C1 segment of cervical spinal cord (tissue), 14 donors: ENCODE results near the gene RAD1.
A peak's percentile ranks its signal among the peaks of the same experiment; 100 is the strongest.

Experiments used
- DNase-seq, 14 donors: peaks; one replicate each; lab custom pipeline; 2025; lab: John Stamatoyannopoulos, UW

The RAD1 gene

DNA sequence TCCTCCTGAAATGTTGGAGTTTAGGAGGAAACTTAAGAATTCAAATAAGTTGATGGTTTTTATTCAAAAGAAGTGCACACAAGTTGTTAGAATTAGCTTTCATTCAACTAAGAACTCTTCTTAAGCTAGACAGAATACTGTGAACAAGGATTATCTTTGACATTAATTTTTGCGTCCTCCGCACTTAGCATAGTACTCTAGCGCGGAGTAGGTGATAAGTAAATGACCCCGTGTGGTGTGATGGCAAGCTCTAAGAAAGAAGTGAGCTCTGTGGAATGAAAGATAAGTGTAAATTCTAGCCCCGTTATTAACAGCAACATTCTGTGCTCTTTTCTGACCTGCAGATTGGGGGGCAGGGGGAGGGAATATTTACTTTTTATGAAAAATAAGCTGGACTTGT is 1.2 kb upstream of the RAD1 start:
- DNase-seq = peak in 1 of 14 donors; percentile 5

DNA sequence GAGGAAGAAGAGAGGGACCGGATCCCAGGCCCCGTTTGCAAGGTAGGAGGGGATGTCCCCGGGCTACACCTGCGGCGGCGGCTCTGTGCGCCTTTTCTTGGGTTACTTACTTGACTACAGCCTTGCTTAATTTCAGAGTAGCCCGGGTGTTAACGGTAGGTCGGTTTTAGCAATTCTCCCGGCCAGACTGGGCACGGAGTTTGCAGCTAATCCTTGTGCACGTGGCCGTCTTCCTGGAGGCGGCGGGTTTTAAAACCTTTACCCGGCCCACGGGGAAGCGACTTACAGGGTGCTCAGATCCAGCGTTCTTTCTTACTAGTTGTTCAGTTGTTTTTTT is 520 bp upstream of the RAD1 start:
- no peak for DNase-seq

DNA sequence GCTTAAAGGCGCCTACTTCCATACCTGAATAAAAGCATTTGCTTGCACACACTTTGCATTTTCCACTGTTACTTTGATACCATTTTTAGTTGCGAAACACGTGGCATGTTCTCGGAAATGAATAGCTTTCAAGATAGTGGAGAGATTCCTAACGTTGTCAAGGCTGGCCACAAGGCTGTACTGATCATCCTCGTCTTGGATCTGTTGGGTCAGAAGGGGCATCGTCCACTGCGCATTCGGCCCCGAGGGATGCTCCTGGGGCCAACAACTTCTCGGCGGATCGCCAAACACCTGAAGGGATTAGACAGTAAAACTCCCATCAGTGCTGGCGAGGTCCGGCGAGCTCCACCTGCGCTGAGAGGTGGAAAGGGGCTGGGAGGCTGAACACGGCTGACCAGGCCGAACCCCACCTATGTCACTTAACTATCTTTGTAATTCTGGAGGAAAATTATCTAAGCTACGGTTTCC is 599 bp downstream of the RAD1 start:
- peak in 1 of 14 donors; percentile 58 for DNase-seq

DNA sequence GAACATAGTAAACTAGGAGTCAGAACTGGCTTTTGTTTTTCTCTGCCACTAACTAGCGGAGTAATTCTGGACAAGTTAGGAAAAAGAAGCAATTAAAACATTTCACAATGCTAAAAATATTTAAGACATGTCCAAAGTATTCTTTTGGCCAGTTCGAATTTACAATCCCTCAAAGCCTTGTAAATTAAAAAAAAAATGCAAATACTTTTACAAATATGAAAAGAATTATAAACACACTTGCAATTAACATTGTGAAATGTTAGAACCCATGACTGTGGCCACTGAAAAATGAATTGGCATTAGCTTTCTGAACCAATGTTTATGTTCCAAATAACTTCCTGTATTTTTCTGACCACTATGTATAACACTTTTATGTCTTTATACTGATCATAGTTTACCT is 2.2 kb downstream of the RAD1 start:
- DNase-seq = no peak

DNA sequence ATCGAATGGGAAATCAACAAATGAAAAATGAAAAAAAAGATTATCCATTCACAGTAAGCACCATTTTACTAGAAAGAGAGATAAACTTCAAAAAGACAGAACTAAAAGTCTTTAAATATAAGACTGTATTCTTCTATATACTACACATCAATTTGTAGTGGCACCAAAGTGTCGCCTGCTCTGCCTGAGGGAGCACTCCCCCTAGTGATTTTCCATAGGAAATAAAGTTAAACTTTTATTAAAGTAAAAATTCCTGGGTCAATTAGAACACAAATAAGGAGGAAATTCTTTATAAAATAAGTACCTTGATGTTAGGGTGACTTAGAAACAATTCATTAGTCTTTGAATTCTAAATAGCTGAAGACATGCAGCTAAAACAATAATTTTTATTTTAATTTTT is 9.7 kb downstream of the RAD1 start:
- DNase-seq = no peak

DNA sequence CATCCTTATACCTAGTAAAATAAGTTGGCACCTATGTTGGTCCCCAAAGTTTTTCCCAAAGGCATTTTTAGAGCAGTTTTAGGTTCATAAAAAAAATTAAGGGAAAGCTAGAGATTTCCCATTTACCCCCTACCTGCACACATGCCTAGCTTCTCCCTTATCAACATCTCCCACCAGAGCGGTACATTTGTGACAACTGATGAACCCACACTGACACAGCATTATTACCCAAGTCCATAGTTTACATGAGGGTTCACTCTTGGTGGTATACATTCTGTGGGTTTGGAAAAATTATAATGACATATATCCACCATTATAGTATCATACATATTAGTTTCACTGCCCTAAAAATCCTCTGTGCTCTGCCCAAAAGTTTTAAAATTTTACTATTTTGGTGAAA is 12.0 kb downstream of the RAD1 start:
- no peak for DNase-seq

DNA sequence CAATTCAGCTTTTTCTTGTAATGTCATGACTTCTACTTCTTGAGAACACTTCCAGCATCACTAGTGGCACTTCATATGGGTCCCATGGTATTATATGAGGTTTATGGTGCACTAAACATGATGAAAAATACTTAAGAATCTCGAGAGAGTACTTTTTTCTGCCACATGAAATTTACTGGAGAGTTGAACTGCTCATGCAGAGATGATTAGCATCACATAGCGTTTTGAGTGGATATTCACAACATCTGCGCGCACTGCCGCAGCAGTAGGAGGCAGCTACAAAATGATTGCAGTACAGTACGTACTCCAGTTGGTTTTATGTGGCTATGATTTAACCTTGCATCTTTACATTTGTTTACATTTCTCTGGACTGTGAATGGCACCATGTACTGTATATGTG is 14.7 kb downstream of the RAD1 start:
- DNase-seq = no peak

DNA sequence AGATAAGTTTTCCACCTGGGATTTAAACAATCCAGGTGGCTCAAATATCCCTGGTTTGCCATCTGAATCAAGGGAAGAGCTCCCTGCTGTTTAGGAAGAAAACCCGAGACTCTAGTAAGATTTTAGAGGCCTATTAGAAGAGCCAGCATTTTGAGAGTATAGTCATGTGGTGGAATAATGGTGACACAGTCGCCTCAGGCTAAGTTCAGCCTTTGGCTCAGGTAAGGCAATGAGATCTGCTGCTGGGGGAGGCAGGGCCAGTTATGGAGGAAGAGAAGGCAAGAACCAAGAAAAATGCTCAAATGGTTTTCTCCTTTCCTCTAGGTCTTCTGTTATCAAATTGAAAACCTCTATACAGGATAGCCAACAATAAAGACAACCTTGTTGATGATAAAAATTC is 16.2 kb downstream of the RAD1 start:
- DNase-seq = no peak

DNA sequence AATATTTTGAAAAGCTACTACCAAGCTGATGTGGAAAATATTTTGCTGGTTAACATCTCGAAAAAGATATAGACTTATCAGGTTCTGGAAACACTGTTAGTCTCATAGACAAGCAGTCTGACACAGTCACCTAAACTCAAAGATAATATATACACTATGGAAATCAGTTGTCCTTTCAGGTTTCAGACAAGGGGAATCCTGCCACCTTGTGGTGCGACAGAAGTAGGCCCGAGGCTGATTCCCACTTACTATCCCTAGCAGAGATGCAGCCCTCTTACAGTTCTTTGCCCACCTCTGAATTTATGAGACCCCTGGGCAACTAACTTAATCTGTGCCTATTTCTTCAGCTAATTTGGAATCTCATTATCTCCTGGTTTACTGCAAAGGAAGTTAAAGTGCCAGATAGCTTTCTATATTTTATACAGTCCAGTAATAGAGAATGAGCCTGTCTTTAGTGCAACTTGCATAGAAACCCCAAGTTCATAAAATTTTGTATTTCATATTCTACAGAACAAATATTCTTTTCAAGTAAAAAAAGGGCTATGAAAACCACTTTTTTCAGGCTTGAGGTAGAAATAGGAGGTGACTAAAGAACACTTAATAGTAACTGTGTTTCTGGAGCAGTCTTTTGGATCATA is 16.9 kb downstream of the RAD1 start:
- peak in 11 of 14 donors; percentile 1 to 58 (median 39) for DNase-seq

DNA sequence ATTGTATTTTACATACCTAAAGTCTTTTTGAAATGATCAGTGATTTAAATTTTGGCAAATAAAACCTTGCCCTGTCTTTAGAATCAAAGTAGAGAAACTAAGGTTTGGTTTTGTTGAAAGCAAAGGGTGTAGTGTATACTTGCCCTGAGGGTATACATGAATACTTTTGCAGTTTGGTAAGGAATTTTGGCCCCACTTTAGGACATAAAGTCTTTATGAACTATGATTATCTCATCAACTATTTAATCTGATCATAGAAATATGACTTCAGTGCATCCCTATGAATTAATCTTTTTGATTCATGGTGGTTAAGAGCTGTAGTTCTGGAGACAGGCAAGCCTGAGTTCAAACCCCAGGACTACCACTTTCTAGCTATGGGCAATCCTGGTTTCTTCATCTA is 17.7 kb downstream of the RAD1 start:
- DNase-seq = no peak

DNA sequence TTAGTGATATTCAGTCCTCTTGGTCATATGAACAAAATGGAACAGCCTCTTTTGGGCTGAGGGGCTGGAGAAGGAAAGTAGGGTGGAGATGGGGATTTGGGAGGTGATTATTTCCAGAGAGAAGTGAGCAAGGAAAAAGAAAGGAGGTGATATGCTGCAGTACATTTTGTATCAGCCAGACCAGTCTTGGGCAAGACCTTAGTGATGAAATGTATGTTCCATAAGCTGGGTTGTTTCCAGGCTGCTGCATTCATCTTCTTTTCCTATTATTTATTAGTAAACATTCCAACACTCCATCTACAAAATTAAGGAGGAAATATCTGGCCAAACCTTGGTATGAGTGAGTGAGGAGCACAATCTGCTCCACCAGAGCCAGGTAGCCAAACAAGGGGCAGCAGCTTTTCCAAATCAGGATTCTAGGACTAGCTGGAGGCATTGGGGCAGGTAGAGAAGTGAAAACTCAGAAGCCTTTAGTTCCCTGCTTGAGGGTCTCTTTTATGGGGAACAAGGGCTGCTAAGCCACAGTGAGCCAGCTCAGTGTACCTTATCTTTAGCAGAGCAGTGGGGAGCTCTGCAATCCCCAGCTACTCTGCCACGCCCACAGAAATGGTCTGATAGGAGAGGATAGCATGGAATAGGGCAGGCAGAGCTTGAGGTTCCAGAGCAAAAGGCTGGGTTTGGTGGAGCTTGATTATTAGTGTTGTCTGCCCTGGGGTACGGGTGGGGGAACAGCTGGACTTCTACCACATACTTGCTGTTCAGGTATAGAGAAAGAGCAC is 19.5 kb downstream of the RAD1 start:
- no peak for DNase-seq

DNA sequence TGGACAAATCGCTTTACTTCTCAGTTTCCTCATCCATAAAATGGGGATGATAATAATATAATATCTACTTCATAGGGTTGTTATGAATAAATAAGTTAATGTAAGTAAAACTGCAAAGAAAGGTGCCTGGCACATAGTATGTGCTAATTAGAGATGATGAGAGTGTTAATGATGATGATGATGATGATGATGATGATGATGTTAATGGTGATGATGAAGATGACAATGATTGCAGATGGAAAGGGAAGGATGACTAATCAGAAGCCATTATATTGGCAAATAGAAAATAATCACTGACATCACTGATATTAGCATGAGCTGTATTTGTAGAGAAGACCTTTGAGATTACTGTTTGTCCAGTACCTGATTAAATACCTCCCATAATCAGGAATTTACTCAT is 20.6 kb downstream of the RAD1 start:
- DNase-seq = no peak

DNA sequence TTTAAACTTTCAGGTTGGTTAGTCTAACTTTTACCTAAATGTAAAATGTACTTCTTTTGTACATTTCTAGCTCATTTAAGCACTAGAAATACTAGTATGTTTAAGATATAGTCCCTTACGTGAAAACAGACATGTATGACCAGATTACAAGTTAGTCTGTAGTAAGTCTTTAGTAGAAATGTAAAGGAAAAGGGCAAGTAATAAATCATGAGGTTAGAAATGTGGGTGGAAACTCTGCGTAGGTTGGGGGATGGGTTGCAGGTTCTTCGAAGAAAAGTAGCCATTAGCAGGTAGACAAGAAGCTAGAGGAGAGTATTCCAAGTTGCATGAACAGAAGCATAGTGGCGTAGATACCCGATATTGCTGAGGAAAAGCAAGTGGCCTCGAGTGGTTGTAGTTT is 22.9 kb downstream of the RAD1 start:
- no peak for DNase-seq

DNA sequence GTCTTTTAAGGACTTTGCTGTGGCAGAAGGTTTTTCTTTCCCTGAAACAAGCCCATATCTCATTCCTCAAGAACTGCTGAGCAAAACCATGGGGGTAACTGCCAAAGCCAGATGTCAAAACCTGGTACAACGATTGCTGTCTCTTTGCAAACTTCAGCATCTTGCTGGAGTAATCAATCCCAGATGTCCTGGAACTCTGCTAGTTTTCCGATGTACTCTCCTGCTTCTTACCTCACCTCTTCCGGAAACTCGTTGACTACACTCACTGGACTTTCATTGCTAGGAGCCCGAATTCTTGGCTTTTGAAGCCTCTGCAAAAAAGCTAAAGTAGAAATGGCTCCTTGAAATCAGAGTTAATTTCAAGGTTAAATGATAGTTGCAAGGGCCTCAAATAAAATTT is 23.3 kb downstream of the RAD1 start:
- DNase-seq = no peak

DNA sequence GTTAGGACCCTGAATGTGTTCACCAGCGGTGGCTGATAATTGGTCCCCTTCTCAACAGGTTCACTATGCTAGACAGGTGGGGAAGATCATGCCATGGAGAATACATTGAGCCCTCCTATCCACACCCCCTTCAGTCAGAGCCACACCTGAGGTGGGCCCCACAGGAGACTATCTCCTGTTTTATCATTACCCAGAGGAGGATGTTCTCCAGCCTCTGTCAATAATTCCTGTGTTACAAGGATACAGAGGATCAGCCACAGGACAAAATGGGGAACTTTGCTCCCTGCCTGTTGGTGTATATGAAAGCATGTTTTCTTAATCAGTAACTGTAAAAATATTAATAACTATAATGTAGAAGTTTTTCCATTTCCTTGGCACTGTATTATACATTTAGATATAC is 25.9 kb downstream of the RAD1 start:
- DNase-seq = no peak

DNA sequence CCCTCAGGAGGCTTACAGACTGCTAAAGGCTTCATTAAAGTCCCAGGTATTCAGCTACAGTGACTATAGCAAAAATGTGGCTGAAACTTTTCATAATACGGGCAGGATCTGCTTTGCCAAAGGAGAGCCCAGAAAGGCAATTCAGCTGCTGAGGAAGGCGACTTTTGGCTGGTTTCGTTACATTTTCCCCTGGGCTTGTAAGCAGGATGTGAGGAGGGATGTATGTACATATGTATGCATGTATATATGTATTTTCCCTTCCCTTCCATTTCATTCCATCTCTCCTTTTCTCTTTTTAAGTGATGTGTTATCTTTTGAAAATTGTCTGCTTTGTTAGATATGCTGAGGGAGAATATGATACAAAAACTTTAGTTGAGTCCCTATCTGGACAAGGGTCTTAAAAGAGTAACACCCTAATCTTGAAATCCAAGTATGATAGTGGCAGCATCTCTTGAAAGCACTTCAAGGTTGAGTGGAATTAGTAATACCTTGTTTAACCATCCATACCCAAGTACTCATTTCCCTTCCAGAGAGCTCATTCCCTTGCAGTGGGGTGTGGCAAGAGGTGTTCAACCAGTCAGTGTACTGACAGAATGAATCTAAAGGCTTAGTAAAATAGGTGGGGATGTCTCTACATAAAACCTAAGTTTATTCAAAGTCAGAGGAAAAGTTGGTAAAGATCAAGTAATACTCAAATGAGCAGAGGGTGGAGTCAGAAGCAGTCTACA is 28.7 kb downstream of the RAD1 start:
- DNase-seq = no peak

DNA sequence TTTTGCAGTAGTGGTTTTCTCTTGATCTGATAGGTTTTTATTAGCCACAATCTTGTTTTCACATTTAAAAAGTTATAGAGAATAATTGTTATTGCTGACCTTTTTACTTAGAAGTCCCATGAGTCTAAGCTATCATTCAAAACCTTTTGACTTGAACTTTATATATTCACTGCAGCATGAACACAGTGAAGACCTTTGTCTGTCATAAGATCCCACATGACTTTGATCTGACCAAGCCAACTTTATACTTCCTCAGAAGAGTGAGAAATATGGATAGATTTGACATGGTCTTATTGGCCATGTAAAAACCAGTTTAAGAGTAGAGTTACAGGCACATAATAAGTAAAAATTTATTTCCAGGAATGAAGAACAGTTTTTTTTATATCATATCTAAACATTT is 34.1 kb downstream of the RAD1 start:
- DNase-seq = no peak

DNA sequence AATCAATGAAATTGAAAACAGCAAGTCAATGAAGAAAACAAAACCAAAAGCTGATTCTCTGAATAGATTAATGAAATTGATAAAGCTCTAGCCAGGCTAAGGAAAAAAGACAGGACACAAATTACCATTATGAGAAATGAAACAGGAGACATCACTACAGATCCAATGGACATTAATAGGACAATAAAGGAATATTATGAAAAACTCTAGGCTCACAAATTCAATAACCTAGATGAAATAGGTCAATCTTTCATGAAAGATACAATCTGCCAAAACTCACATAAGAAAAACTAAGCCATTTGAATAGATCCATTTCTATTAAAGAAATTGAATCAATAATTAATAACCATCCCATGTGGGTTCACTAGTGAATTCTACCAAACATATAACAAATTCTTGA is 39.0 kb downstream of the RAD1 start:
- DNase-seq = no peak

DNA sequence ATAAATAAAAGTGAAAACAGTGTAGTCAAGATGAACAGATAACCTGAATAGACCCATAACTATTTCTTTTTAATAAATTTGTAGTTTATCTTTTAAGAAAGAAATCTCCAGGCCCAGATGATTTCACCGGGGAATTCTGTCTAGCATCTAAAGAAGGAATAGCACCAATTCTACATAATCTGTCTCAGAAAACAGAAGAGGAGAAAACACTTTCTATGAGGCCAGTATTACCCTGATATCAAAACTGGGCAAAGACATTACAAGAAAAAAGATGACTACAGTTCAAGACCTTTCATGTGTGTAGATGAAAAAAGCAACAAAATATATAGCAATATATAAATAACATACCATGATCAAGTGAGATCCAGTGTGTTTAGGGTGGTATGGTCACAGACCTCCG is 44.9 kb downstream of the RAD1 start:
- no peak for DNase-seq

DNA sequence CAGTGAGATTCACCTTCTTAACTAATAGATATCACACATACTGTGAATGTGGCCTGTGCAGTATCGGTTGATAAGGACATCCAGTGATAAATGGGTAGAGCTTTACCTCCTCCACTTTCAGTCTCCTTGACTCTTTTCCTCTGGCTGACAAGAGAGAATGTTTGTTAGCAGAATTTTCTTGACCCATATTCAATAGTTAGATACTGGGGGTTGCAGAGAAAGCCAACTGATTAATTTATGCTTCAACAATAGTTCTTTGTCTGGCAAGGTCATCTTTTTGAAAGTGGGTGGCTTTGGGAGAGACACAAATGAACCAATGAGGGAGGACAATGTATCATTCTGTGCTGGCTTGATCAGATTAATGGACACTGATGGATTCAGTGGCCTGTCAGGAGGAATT is 46.0 kb downstream of the RAD1 start:
- peak in 2 of 14 donors; percentile 1 to 39 for DNase-seq

DNA sequence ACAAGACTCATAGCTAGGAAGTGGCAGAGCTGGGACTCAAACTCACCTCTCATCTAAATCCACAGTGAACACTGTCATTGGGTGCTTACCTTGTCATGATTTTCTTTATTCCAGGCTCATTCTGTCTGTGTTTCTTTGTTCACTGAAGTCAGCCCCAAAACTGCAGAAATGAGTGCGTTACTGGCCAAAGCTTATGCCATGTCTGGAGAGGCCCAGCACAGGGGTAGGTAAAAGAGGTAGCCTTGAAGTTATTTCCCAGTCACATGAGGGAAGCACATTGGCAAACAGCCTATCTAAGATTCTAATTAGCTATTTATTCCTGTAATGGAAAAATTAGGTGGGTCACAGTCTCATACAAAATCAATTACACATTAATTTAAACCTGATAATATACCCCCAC is 46.5 kb downstream of the RAD1 start:
- DNase-seq = peak in 2 of 14 donors; percentile 10 to 19

DNA sequence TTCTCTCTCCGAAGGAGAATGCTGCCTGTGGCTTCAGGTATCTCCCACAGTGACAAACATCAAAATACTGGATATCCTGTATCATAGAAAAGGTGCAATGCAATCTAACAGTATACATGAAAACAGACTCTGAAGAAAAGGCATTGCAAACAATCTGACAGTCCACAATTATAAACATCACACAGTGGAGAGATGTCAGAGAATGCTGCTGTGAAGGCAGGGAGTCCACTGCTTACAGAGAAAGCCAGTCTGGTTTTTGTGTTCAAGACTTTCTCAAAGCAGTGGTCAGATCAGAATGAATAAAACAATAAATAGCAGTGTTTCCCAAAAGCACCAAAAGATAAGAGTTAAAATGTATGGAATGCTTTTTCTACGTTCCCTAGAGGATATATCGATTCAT is 47.6 kb downstream of the RAD1 start:
- DNase-seq = no peak

DNA sequence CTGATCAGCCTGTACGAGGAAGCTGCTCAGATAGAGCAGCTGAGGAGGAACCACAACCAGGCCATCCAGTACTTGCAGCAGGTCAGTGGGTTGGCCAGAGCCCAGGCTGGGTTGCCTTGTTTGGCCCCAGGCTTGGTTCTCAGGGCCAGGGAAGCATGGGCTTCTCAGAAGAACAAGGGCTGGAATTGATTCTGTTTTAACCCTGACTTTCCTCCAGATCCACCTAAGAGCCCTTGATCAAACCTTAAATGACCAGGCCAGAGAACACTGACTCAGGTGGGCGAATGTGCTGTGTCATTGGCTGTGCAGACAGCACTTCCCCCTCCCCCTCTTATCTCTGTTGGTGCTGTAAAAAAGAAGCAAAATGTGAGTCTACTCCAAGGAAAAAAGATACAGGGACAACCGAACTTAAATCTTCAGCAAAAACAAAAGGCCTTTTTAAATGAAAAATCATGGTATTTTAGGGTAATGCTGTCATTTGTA is 48.3 kb downstream of the RAD1 start:
- DNase-seq = peak in 6 of 14 donors; percentile 2 to 26 (median 12)
